Esophagus squamous epithelium (tissue), 5 donors: ENCODE measurements around the gene TTBK2. TPM values are rescaled to one million over a fixed set of nuclear protein-coding genes. Genes with fewer than 3 reads are reported as not detected.
A peak's percentile ranks its signal among the peaks of the same experiment; 100 is the strongest.

Experiments
- DNase-seq: peaks from one replicate; lab custom pipeline; 2025; lab: John Stamatoyannopoulos, UW
- H3K27ac ChIP-seq, 4 donors: fragments of 200-600 bp; sonication (generic); one replicate each; pipeline ENCODE4 v1.5.1; 2016 to 2019; ENCODE audit warnings: mild to moderate bottlenecking in 1 of 4
- H3K27me3 ChIP-seq, 4 donors: fragments of 200-600 bp; sonication (generic); 1 replicate in 3 of 4; 2 replicates in 1 of 4; pipeline versions ENCODE4 v1.5.1 to v1.6.0; 2017 to 2021; ENCODE audit warnings: antibody characterized with exemption in 1 of 4
- H3K36me3 ChIP-seq, 3 donors: fragments of 200-600 bp; sonication (generic); one replicate each; pipeline ENCODE4 v1.5.1; 2016 to 2019
- H3K4me1 ChIP-seq, 3 donors: fragments of 200-600 bp; sonication (generic); one replicate each; pipeline ENCODE4 v1.5.1; 2017 to 2019
- H3K4me3 ChIP-seq, 4 donors: fragments of 200-600 bp; sonication (generic); 1 replicate in 3 of 4; 2 replicates in 1 of 4; pipeline ENCODE4 v1.5.1; 2016 to 2019; ENCODE audit warnings: mild to moderate bottlenecking in 2 of 4, moderate library complexity in 1 of 4
- H3K9me3 ChIP-seq, 3 donors: fragments of 200-600 bp; sonication (generic); one replicate each; pipeline ENCODE4 v1.5.1; 2016 to 2019
- CTCF ChIP-seq, 6 experiments: fragments of 450-650 bp in 4 of 6; fragments of 200-600 bp in 2 of 6; sonication (generic) in 2 of 6; IDR thresholded peaks; one replicate each; pipeline ENCODE4 v1.5.1; 2016 to 2019; ENCODE audit warnings: antibody characterized with exemption in 6 of 6, mild to moderate bottlenecking in 4 of 6, moderate library complexity in 4 of 6
- POLR2A ChIP-seq, 4 donors: fragments of 450-650 bp; IDR thresholded peaks; one replicate each; pipeline ENCODE4 v1.6.1; 2017; ENCODE audit warnings: antibody characterized with exemption in 4 of 4, mild to moderate bottlenecking in 4 of 4, moderate library complexity in 3 of 4
- WGBS, 2 donors: methylation state at CpG; one replicate each; pipeline ENCODE4 v1.1.5; 2018; 5-methylcytosine and 5-hydroxymethylcytosine counted together
- intact Hi-C: fragments of 100-400 bp; cut with DNase I; formaldehyde crosslinking; loops from one replicate; pipeline ENCODE4 v1.15.0; 2022
- total RNA-seq, 4 donors: library from RNA; depleted of rRNA; stranded (reverse); fragments of >200 nt; gene quantifications; one replicate each; pipeline ENCODE4 v1.1.0, GENCODE V29; 2016
- donor health status: DM: yes; HTN: yes; CAD: no.

TTBK2 gene
- total RNA-seq, 4 donors from 2014 or later: 5.8 to 11.8 (median 6.8) TPM

- Histone ChIP-seq H3K4me3 (peak overlapping the region; percentile 68 to 99 (median 82)), H3K36me3 (peaks cover 0 to 27% (median 6%) of the 10 kb centered on the region in 3 donors), H3K4me1 (peaks cover 10 to 28% (median 13%) of the 10 kb centered on the region in 3 donors), H3K9me3 (no peaks in the 10 kb centered on the region), H3K27ac (peak overlapping the region; percentile 80 to 97 (median 94)), H3K27me3 (no peaks in the 10 kb centered on the region)
- no peak for DNase-seq
- TF ChIP-seq POLR2A (IDR thresholded peaks at IDR 0.05): no peak
- TF ChIP-seq CTCF (IDR thresholded peaks at IDR 0.05): peak in 5 of 6 experiments; percentile 27 to 70 (median 44)
- intact Hi-C loops: loop anchor here (10.0 kb wide), 1 partner anchor 187 kb away; the partner anchor contains the start of gene TTBK2
- WGBS, 2 donors: 60 to 66% methylated on average over 17 to 19 of the region's 21 CpGs
These were observed 182.8 kb downstream of the TTBK2 start for GRCh38 chr15:42737529-42738328.

GRCh38 chr15:42736793-42737528 lies 183.6 kb downstream of the TTBK2 start, which contains the start of gene CDAN1:
Gene CDAN1 (minus strand): TSS chr15:42737128. CDS start chr15:42737102, 26 bp downstream.
- TF ChIP-seq CTCF (IDR thresholded peaks at IDR 0.05) (peak in 1 of 6 experiments; percentile 25), POLR2A (IDR thresholded peaks at IDR 0.05) (peak in 3 of 4 donors; percentile 21 to 86 (median 57))
- Histone ChIP-seq H3K36me3 (peaks cover 0 to 35% (median 7%) of the 10 kb centered on the region in 3 donors), H3K9me3 (no peaks in the 10 kb centered on the region), H3K4me3 (peak within 1 kb of the TSS; percentile 68 to 99 (median 82)), H3K4me1 (peaks cover 10 to 28% (median 13%) of the 10 kb centered on the region in 3 donors), H3K27me3 (no peaks in the 10 kb centered on the region), H3K27ac (peak within 1 kb of the TSS; percentile 80 to 97 (median 94))
- intact Hi-C loops: loop anchor here (10.0 kb wide), 1 partner anchor 188 kb away; the partner anchor contains the start of gene TTBK2
- DNase-seq: no peak
- WGBS, 2 donors: 0 to 4% methylated on average over 2 to 8 of the region's 76 CpGs

- 3 to 5% methylated on average over 4 to 14 of the region's 55 CpGs for WGBS, 2 donors
- DNase-seq: no peak
- peak overlapping the region; percentile 68 to 99 (median 82) for H3K4me3 ChIP-seq
- no peaks in the 10 kb centered on the region for H3K9me3 ChIP-seq
- intact Hi-C loops: loop anchor here (10.0 kb wide), 1 partner anchor 189 kb away; the partner anchor contains the start of gene TTBK2
- no peaks in the 10 kb centered on the region for H3K27me3 ChIP-seq
- H3K27ac ChIP-seq: peak overlapping the region; percentile 80 to 97 (median 94)
- H3K36me3 ChIP-seq: peaks cover 3 to 42% (median 14%) of the 10 kb centered on the region in 3 donors
- peaks cover 10 to 28% (median 13%) of the 10 kb centered on the region in 3 donors for H3K4me1 ChIP-seq
- TF ChIP-seq POLR2A (IDR thresholded peaks at IDR 0.05): no peak
- no peak for TF ChIP-seq CTCF (IDR thresholded peaks at IDR 0.05)
These were observed 184.3 kb downstream of the TTBK2 start for GRCh38 chr15:42736178-42736792.

- peaks cover 4 to 49% (median 15%) of the 10 kb centered on the region in 3 donors for H3K36me3 ChIP-seq
- 79 to 85% methylated on average over 12 to 15 of the region's 19 CpGs for WGBS, 2 donors
- H3K9me3 ChIP-seq: no peaks in the 10 kb centered on the region
- TF ChIP-seq POLR2A (IDR thresholded peaks at IDR 0.05) (no peak), CTCF (IDR thresholded peaks at IDR 0.05) (no peak)
- H3K4me3 ChIP-seq: peak overlapping the region; percentile 68 to 99 (median 82)
- H3K27me3 ChIP-seq: no peaks in the 10 kb centered on the region
- intact Hi-C loops: loop anchor here (10.0 kb wide), 1 partner anchor 189 kb away; the partner anchor contains the start of gene TTBK2
- no peak for DNase-seq
- peaks cover 10 to 28% (median 13%) of the 10 kb centered on the region in 3 donors for H3K4me1 ChIP-seq
- H3K27ac ChIP-seq: peak overlapping the region; percentile 80 to 97 (median 94)
These were observed 185.0 kb downstream of the TTBK2 start for GRCh38 chr15:42735382-42736165.
